ENCODE data around the gene VARS1.
"Not testable (repeated sequence)": the region's sequence is repeated elsewhere in the genome, so short reads cannot be mapped to it uniquely, and the experiment has no call there.

Gene VARS1

GRCh38 chr6:31806470-31807272, 11.1 kb upstream of the VARS1 start, which contains the start of gene LSM2:
Gene LSM2, minus strand, starts transcription at chr6:31806966. Its CDS starts 209 bp downstream, at chr6:31806757.
- H3K27ac ChIP-seq, result peak within 1 kb of the TSS; percentile 87
- H3K4me3 ChIP-seq (ENCODE audit: low read depth in 1 of 2, low read length in 1 of 2), result peak within 1 kb of the TSS; percentile 70 to 75
- no peaks in the 10 kb centered on the region for H3K9me3 ChIP-seq
- TF ChIP-seq CTCF (IDR thresholded peaks at IDR 0.05), result peak; percentile 78
- H3K27me3 ChIP-seq, result no peaks in the 10 kb centered on the region
- peaks cover 27% of the 10 kb centered on the region for H3K36me3 ChIP-seq
- H3K4me1 ChIP-seq (ENCODE audit: control insufficient read depth in 1 of 2, insufficient read depth in 1 of 2, low read depth in 1 of 2, low read length in 1 of 2), result peaks cover 17 to 19% of the 10 kb centered on the region in 2 experiments

GRCh38 chr6:31805939-31806469, 10.5 kb upstream of the VARS1 start:
- peak overlapping the region; percentile 70 to 75 for H3K4me3 ChIP-seq (ENCODE audit: low read depth in 1 of 2, low read length in 1 of 2)
- no peaks in the 10 kb centered on the region for H3K9me3 ChIP-seq
- H3K36me3 ChIP-seq, result peaks cover 20% of the 10 kb centered on the region
- peaks cover 17 to 19% of the 10 kb centered on the region in 2 experiments for H3K4me1 ChIP-seq (ENCODE audit: control insufficient read depth in 1 of 2, insufficient read depth in 1 of 2, low read depth in 1 of 2, low read length in 1 of 2)
- peak overlapping the region; percentile 87 for H3K27ac ChIP-seq
- TF ChIP-seq CTCF (IDR thresholded peaks at IDR 0.05), result no peak
- no peaks in the 10 kb centered on the region for H3K27me3 ChIP-seq

- not testable (repeated sequence) for H3K36me3 ChIP-seq; H3K4me3 ChIP-seq (ENCODE audit: low read depth in 1 of 2, low read length in 1 of 2); H3K9me3 ChIP-seq; H3K27ac ChIP-seq; H3K27me3 ChIP-seq
- peaks cover 22 to 26% of the 10 kb centered on the region in 2 experiments for H3K4me1 ChIP-seq (ENCODE audit: control insufficient read depth in 1 of 2, insufficient read depth in 1 of 2, low read depth in 1 of 2, low read length in 1 of 2)
These were observed 5.7 kb upstream of the VARS1 start for GRCh38 chr6:31801031-31801927.

GRCh38 chr6:31799781-31800180, 4.2 kb upstream of the VARS1 start:
- no peak overlapping the region for H3K4me3 ChIP-seq (ENCODE audit: low read depth in 1 of 2, low read length in 1 of 2)
- no peaks in the 10 kb centered on the region for H3K9me3 ChIP-seq
- no peak for TF ChIP-seq CTCF (IDR thresholded peaks at IDR 0.05)
- H3K27ac ChIP-seq, result no peak overlapping the region
- peaks cover 25 to 26% of the 10 kb centered on the region in 2 experiments for H3K4me1 ChIP-seq (ENCODE audit: control insufficient read depth in 1 of 2, insufficient read depth in 1 of 2, low read depth in 1 of 2, low read length in 1 of 2)
- no peaks in the 10 kb centered on the region for H3K36me3 ChIP-seq
- H3K27me3 ChIP-seq, result no peaks in the 10 kb centered on the region

- TF ChIP-seq CTCF (IDR thresholded peaks at IDR 0.05), result no peak
- Histone ChIP-seq H3K27me3 (no peaks in the 10 kb centered on the region), H3K9me3 (no peaks in the 10 kb centered on the region), H3K36me3 (no peaks in the 10 kb centered on the region), H3K27ac (peak overlapping the region; percentile 99), H3K4me1 (ENCODE audit: control insufficient read depth in 1 of 2, insufficient read depth in 1 of 2, low read depth in 1 of 2, low read length in 1 of 2) (peaks cover 30 to 31% of the 10 kb centered on the region in 2 experiments), H3K4me3 (ENCODE audit: low read depth in 1 of 2, low read length in 1 of 2) (no peak overlapping the region)
These were observed 2.0 kb upstream of the VARS1 start for GRCh38 chr6:31797588-31797987.

Measured in neutrophil (primary cell).